SIG-M5 (cell line): Measurements from ENCODE around the gene NFATC2.

Experiments
- DNase-seq: peaks from one replicate; lab custom pipeline; 2025; lab: John Stamatoyannopoulos, UW

NFATC2 gene

DNA sequence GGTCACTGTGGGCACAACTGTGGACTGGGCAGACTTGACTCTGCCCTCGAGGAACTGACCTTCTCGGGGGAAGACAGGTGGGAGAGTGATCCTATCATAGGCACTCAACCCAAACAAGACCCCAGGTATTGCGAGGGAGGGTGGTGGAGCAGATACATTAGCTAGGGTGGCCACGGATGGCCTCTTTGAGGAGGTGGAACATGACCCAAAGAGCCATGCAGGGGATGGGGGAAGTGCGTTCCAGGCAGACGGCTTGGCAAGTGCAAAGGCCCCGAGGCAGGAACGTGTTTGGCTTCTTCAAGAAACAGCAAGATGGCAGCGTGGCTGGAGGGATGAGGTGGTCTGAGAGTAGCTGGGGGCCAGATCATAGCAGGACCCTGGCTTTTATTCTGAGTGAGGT lies 167.6 kb downstream of the NFATC2 start:
- DNase-seq: no peak

DNA sequence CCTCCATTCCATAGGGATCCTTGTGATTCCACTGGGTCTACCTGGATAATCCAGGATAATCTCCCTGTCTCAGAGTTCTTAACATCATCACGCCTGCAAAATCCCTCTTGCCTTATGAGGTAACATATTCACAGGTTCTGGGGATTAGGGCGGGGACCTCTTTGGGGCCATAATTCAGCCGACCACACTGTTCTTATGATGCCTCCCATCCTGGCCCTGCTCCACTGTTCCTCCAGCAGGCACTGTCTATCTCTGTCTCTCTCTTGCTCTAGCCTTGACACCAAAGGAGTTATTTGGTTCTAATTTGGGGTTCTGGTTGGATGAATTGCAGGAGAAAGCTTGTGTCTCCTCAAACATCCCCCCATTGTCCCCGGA lies 168.1 kb downstream of the NFATC2 start:
- no peak for DNase-seq

DNA sequence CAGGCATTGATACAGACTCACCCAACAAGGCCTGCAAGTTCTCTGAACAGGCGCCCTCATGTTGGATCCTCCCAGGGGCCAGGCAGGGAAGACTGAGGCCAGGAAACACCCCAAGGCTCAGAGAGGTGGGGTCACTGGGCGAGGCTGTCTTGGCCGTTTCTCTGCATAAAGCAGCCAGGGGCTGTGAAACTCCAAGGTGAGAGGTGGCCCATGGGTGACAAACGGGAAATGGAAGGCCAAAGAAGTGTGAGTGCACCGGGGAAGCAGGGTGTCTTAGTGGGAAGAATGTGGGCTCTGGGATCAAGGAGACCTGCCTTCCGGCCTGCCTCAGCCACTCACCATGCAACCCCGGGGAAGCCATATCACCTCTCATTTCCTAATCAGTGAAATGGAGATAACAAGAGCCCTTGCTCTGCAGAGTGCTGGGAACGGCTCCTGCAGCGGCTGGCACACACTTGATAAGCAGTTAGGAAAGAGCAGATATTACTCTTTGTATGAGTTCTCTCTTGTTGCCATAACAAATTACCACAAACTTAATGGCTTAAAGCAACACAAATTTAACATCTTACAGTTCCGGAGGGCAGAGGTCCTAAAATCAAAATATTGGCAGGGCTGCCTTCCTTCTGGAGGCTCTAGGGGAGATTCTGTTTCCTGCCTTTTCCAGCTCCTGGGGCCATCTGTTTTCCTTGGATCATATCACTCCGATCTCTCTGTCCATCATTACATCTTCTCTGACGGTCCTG lies 168.6 kb downstream of the NFATC2 start:
- DNase-seq: no peak

DNA sequence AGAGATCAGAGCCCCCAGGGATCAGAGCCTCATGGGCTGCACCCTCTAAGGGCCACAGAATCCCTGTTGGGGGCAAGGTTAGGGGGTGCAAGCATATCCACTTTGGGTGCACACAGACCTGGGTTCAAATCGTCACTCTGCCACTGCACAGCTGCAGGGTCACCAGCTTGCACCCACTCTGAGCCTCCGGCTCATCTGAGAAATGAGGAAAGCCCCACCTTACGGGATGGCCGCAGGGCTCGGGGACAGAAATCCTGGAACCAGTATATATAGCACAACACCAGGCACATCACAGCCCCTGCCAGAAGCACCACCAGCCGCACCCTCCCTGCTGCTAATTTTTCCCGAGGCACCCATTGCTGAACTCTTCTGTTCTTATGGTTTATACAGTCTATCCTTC lies 169.6 kb downstream of the NFATC2 start:
- no peak for DNase-seq

DNA sequence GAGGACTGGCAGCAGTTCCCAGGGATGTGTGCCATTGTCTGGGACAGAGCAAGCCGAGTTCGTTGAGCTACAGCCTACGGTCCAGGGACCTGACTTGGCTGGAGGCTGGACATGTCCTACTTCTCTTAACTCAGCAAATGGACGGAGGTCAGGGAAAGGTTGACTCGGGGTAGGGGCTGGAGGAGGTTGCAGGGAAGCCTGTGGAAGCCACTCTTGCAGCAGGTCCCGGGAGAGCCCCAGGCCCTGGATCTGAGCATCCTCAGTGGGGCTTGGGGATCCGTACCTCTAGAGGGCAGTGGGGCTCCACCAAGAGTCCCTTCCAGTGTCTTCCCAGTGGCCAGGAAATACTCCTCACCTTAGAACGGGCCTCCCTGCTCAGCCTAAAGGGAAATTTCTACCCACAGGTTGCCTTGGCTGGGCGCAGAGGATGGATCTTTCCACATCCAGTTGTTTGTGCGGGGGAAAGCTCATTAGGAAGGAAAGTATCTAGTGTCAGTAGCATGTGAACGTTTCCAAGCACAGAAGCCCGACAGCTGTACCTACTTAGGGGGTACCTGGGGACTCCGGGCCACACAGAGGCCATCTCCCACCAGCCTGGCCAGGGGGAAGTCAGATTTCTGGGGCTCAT lies 170.2 kb downstream of the NFATC2 start:
- no peak for DNase-seq

DNA sequence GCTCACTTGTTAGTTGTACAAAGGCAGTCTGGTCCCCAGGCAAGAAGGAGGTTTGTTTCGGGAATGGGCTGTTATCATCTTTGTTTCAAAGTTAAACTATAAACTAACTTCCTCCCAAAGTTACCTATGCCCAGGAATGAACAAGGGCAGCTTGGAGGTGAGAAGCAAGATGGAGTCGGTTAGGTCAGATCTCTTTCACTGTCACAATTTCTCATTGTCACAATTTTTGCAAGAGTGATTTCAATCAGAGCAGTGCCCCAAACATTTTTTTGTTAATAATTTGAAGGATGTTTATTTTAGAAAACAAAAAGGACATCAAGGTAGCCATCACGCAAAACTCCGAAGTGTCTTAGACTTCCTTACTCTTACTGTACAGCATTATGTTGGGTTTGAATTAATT lies 170.8 kb downstream of the NFATC2 start:
- no peak for DNase-seq

DNA sequence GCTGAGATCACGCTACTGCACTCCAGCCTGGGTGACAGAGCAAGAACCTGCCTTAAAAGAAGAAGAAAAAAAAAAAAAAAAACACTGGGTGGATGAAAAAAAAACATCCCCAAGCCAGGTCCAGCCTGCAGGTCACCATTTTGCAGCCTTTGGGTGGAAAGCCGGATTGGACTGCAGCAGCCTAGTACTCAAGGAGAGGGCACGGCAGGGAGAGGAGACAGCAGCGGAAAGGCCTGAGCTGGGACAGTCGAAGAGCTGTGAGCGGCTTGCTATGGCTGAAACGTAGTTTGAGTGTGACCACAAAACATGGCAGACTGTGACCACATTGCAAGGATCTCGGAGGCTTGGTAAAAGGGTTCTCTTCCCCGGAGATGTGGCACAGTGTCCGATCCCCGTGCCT lies 173.0 kb downstream of the NFATC2 start:
- DNase-seq: no peak

DNA sequence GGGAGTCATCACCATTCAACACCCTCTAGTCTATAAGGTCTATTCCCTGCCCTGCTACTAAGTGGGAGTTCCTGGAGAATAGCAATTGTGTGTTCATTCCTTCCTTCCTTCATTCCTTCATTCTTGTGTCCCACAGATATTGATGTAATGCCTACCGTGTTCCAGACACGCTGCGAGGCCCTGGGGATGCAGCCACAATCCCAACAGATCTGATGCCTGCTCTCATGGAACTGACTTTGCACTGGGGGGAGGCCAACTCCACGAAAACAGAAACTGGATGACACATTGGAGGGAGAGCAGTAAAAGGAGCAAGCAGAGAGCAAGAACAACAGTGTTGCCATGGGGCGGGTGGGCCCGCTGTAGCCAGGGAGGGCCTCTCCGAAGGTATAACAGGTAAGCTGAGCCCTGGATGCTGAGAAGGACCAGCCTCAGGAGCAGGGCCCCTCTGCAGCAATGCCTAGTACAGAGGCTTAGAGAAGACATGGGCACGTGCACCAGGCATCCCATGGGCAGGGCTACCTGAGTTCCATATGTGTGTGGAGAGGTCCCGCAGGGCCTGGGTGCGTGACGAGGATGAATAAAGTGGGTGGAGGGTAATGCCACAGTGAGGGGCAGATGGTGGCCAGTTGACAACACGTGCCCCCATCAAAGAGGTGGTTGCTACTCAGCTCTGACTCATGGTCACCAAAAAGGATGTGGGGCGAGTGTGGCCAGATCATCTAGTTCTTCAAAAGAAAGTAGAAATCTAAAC lies 173.9 kb downstream of the NFATC2 start:
- DNase-seq: no peak

DNA sequence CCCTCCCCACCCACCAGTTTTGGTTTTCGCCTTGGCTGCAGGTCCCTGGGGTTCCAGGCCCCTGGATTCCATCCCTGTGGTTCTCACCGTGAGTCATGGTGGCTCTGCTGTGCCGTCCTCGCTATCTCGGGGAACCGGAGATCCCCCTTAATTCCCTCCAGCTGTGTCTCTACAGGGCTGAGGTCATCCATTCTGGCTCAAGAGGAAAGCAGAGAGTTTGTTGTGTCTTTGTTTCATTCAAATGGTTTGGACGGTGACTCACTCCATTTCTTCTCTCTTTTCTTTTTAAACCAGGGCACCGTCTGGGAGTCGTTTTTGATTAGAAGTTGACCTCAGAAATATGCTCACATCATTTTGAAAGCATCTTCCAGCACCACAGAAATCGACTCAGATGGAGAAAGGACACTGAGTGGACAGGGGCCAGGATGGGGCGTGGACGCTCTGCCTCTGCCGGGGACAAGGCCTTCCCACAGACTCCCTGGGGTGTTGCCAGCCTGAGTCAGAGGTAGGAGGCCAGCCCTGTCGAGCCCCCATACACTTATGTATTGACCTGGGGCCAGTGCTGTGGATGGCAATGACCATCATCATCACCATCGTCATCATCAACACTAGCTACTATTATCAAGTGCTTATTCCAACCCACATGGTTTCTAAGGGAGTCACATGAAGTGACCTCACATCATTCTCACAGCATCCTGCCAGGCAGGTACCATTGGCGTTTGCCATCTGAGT lies 176.2 kb downstream of the NFATC2 start:
- no peak for DNase-seq

DNA sequence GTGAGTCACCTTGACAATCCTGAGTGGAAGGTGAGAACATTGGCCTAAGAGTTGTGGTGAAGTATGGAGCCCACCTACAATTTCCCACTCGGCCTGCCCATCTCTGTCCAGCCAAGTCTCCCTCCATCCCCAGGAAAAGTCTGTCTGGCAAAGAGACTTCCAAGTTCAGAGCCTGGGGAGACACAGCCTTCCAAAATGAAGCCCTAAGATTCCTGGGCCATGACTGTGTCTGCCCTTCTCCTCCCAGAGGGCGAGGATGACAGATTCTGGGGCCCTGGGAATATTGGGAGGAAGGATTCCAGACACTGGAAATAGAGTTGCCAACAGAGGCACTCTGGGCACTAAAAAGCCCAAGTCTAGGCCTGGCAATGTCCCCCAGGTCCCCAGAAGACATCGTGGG lies 176.8 kb downstream of the NFATC2 start:
- DNase-seq: no peak

DNA sequence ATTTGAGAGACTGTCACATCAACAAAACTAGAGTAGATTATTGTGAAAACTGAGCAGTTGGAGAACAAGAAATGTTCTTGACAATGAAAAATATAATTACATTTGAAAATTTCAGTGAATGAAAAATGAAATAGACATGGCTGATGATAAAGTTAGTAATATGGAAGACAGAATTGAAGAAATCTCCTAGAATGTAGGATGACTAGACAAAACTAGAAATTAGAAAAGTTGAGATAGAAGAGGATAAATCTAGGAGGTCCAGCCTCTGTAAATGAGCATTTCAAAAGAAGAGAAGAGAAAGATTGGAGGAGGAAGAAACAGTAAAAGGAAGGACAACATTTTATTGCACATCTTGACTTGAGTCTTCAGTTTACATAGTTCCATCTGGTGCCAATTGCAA lies 178.7 kb downstream of the NFATC2 start:
- DNase-seq: no peak

DNA sequence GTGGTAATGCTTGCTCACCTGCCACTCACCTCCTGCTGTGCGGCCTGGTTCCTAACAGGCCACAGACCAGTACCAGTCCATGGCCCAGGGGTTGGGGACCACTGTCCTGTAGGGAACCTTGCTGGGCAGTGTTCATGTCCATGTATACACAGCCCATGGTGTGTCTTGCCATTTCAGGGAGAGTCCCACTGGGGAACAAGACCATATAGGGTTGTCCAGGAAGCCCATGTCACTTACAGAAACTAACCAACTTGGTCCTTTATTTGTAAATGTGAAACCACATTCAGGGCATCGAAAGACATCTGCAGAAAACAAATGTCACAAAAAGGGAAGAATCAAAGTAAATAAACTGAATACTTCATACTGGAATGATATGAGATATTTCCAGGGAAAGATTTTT lies 179.1 kb downstream of the NFATC2 start:
- DNase-seq: no peak

DNA sequence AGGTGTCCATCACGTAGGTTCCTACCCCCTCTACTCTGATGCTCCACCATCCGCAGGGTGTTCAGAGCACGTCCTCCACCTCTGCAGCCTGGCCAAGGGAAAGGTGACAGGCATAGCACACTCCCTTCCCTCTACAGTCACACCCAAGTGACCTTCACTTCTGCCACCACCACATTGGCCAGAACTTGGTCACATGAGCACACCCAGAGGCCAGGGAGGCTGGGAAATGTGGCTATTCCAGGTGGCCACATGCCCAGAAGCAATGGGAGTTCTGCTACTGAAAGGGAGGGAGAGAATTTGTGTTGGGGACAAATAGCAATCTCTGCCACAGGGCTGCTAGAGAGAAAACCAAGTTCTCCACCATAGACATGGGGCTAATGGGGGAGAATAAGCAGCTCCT lies 180.3 kb downstream of the NFATC2 start:
- no peak for DNase-seq

DNA sequence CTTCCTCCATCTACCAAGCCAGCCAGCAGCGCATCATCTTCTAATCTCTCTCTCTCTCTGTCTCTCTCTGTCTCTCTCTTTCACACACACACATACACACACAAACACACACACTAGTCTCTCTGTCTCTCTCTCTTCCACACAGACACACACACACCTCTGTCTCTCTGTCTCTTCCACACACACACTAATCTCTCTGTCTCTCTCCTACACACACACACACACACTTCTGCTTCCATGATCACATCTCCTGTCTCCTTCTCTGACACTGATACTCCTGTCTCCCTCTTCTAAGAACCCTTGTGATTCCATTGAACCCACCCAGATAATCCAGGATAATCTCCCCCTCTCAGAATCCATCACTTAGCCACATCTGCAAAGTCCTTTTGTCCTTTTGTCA lies 181.3 kb downstream of the NFATC2 start:
- no peak for DNase-seq

DNA sequence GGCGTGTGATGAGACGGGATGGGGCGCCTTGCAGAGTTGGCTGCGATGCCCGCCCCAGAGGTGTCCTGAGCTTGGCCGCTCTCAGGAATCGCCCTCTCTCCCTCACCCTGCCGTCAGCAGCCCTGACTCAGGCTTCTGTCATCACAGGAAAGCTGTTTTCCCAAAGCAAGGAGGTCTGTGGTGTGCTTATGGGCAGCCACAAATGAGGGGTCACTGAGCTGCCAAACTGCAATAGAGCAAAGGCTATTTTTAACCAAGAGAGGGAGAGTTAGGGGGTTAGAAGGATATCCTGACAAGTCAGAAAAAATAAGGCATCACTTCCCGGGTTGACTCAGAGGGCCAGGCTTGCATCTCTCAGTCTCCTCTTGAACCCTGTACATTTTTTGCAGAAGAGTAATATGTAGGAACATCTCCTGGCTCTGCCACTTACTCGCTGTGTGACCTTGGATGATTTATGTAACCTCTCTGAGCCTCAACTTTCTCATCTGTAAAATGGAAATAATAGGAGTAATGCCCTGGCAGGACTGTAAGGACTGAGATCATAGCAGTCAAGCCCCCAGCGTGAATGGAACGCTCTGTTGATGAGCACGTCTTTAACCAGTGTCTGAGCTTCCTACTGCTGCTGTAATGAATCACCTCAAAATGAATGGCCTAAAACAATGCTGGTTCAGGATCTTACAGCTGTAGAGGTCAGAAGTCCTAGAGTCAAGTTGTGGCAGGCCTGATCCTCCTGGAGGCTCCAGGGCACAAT lies 181.9 kb downstream of the NFATC2 start:
- no peak for DNase-seq

DNA sequence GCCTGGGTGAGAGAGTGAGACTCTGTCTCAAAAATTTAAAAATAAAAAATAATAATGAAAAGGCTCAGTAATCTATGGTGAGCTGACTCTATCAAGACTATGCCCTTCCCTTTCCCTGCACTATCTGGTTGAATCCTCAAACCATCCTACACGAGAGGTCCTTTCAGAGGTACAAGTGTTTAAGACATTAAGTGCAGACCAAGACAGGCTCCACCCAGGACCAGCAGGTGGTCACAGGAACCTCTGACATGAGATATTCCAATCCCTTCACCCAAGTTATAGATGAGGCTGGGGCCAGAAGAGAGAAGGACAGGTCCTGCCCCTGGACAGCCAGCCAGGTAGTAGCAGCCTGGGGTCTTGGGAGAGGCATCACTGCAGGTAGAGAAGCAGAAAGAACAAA lies 182.6 kb downstream of the NFATC2 start:
- DNase-seq: no peak

DNA sequence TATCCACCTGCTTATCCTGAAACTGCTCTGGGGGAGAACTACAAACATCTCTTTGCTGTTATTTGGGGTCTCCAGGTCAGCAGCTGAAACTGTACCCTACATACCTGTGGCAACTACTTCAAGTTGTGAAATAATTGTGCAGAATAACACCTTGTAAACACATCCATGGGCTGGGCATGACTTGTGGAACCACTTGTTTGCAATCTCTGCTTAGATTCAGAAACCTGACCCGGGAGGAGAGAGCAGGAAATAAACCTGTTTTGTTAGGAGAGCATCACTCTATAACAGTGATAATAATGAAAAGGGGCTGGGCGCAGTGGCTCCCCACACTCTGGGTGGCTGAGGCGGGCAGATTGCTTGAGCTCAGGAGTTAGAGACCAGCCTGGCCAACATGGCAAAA lies 183.1 kb downstream of the NFATC2 start:
- DNase-seq: no peak

DNA sequence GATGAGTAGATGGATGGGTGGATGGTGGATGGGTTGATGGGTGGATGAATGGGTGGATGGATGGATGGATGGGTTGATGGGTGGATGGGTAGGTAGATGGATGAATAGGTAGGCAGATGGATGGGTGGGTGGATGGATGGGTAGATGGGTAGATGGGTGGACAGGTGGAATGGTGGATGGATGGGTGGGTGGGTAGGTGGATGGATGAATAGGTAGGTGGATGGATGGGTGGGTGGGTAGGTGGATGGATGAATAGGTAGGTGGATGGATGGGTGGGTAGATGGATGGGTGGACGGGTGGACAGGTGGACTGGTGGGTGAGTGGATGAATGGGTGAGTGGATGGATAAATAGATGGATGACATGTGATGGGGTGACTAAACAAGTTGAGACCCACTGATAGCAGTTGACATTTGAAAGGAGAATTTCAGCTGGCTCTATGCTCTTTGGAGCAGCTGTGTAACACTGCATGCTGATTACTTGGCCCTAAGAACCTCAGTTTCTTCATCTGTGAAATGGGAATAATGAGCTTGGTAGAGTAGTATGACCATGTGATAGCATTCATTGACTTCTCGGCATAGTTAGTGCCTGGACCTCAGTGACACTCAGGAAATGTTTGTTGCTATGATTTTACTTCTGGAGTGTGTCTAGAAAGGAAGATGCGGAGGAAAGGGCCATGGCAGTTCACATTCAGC lies 184.3 kb downstream of the NFATC2 start:
- DNase-seq: no peak

DNA sequence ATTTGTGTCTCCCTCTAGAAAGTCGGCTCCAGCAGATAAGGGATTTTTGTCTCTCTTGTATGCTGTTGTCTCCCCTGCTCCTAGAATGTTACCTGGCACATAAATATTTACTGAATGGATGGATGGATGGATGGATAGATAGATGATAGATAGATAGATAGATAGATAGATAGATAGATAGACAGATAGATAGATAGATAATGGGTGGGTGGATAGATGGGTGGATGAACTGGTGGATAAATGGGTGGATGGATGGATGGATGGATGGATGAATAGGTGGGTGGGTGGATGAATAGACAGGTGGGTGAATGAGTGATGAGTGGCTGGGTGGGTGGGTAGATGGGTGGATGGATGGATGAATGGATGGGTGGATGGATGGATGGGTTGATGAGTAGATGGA lies 185.0 kb downstream of the NFATC2 start:
- no peak for DNase-seq

DNA sequence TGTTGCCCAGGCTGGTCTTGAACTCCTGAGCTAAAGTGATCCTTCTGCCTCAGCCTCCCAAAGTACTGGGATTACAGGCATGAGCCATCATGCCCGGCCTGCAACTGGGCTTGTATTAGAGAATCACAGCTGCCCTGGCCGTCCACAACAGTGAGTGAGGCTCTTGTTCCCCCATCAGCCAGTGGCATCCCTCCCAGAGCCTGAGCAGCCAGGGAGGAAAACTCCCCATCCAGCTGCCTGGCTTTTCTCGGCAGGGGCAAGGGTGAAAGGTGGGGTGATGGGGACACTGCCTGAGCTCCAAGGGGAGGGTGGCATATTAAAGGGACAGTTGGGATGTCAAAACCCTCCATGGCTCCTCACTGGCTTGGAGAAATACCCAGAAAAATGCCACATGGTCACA lies 185.6 kb downstream of the NFATC2 start:
- DNase-seq: no peak

DNA sequence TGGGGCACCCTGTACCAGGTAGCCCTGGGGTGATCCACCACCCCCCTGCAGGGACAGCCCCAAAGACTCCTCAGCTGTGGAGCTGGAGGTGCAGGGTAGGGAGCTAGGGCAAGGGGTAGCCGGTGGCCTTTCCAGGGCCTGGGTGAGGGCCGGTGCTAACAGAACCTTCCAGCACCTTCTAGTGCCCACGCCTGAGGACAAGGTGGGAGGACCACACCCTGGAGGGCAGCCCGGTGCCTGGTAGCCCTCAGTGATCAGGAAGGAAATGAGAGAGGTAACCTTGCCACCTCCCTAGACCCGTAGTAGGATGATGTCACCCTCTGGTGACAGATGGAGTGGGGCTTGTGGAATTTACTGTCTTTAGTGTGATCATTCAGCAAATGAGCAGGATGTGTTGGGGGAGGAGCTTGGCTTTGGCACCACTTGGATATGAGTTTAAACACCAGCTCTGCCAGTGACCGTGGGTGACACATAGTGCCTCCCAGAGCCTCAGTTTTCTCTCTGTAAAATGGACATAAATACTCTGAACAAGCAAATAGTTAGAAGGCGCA lies 187.7 kb downstream of the NFATC2 start:
- no peak for DNase-seq
